GM12878 (cell line): ENCODE measurements around the gene MYO3B.

ENCODE experiments used
- EP300 ChIP-seq, 2 experiments: fragments of 150-350 bp in 1 of 2; IDR thresholded peaks; 2 replicates each; pipeline ENCODE4 v1.6.1; 2011 to 2012; ENCODE audit warnings: low read depth in 2 of 2, low read length in 2 of 2, borderline replicate concordance in 1 of 2, improper control_type of control experiment in 1 of 2, inconsistent platforms in 1 of 2; ENCODE audit not compliant: control insufficient read depth in 1 of 2
- EZH2 ChIP-seq: IDR thresholded peaks from 2 replicates; pipeline ENCODE4 v1.6.1; 2012; ENCODE audit warnings: low read depth, mild to moderate bottlenecking, control low read depth, inconsistent platforms, low read length, borderline replicate concordance; ENCODE audit not compliant: control insufficient read depth
- JUNB ChIP-seq: IDR thresholded peaks from 2 replicates; pipeline ENCODE4 v1.6.1; 2016; ENCODE audit warnings: antibody characterized with exemption, mild to moderate bottlenecking
- MTA3 ChIP-seq: IDR thresholded peaks from 2 replicates; pipeline ENCODE4 v1.6.1; 2012; ENCODE audit warnings: low read length, inconsistent platforms, borderline replicate concordance
- NFXL1 ChIP-seq: fragments of 450-650 bp; IDR thresholded peaks from 2 replicates; pipeline ENCODE4 v1.6.1; 2017; ENCODE audit warnings: antibody characterized with exemption, mild to moderate bottlenecking, borderline replicate concordance
- POLR2A ChIP-seq: IDR thresholded peaks from 2 replicates; pipeline ENCODE4 v1.6.1; 2011; ENCODE audit warnings: low read depth, mild to moderate bottlenecking, low read length
- POLR2AphosphoS5 ChIP-seq: IDR thresholded peaks from 2 replicates; pipeline ENCODE4 v1.6.1; 2011; ENCODE audit warnings: mild to moderate bottlenecking, low read length, inconsistent platforms
- RAD21 ChIP-seq: IDR thresholded peaks from 2 replicates; pipeline ENCODE4 v1.6.1; 2011; ENCODE audit warnings: mild to moderate bottlenecking, low read depth, low read length, moderate library complexity; ENCODE audit not compliant: insufficient read depth
- SIN3A ChIP-seq: IDR thresholded peaks from 2 replicates; pipeline ENCODE4 v1.6.1; 2012; ENCODE audit warnings: low read depth, low read length, improper control_type of control experiment
- SP1 ChIP-seq: IDR thresholded peaks from one replicate; pipeline ENCODE4 v1.6.1; 2011; ENCODE audit warnings: low read depth, low read length
- TAF1 ChIP-seq: IDR thresholded peaks from 2 replicates; pipeline ENCODE4 v1.6.1; 2011; ENCODE audit warnings: mild to moderate bottlenecking, low read depth, low read length, borderline replicate concordance
- TARDBP ChIP-seq: IDR thresholded peaks from 2 replicates; pipeline ENCODE4 v1.6.1; 2016; ENCODE audit warnings: borderline replicate concordance
- TF ChIP-seq, protein P1 (sequence below): fragments of 450-650 bp; formaldehyde crosslinking; IDR thresholded peaks from 2 replicates; pipeline ENCODE4 v1.4.0; 2020; ENCODE audit warnings: mild to moderate bottlenecking, moderate library complexity
- TF ChIP-seq, protein P2 (sequence below), 3 experiments: IDR thresholded peaks in 2 of 3; conservative IDR thresholded peaks in 1 of 3; 2 replicates each; pipeline ENCODE4 v1.5.1; 2011; ENCODE audit warnings: low read depth in 3 of 3, low read length in 3 of 3, mild to moderate bottlenecking in 3 of 3, control low read depth in 2 of 3, moderate library complexity in 2 of 3, inconsistent platforms in 1 of 3, mixed read lengths in 1 of 3; ENCODE audit not compliant: control insufficient read depth in 2 of 3, insufficient read depth in 1 of 3; ENCODE audit errors: extremely low read depth in 1 of 3

DNA sequence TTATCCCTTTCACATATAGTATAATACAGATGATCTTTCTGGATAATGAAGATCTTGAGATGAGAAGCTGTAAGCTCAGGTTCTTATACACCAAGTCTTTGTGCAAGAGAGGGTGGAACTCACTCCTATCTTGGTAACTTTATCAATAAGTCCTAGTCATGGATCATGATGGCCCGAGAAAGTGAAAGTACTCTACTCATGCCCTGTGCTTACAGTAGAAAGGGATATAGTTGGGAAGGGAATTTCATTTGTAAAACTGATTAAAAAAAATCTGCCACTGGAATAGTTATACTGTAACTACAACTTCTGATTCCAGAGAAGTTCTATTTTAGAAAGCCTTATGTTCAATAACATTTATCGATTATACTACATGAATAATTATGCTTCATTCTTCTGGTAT lies 51.8 kb downstream of the MYO3B start:
- TF ChIP-seq TAF1 (no peak), RAD21 (no peak), POLR2A (no peak), EP300 (IDR thresholded peaks at IDR 0.05; ENCODE audit: borderline replicate concordance in 1 of 2, control insufficient read depth in 1 of 2, low read depth in 2 of 2, low read length in 2 of 2) (no peak), POLR2AphosphoS5 (no peak), SP1 (no peak), EZH2 (no peak), TARDBP (no peak), MTA3 (no peak), NFXL1 (no peak), SIN3A (no peak), JUNB (no peak)
- TF ChIP-seq, protein P1, sequence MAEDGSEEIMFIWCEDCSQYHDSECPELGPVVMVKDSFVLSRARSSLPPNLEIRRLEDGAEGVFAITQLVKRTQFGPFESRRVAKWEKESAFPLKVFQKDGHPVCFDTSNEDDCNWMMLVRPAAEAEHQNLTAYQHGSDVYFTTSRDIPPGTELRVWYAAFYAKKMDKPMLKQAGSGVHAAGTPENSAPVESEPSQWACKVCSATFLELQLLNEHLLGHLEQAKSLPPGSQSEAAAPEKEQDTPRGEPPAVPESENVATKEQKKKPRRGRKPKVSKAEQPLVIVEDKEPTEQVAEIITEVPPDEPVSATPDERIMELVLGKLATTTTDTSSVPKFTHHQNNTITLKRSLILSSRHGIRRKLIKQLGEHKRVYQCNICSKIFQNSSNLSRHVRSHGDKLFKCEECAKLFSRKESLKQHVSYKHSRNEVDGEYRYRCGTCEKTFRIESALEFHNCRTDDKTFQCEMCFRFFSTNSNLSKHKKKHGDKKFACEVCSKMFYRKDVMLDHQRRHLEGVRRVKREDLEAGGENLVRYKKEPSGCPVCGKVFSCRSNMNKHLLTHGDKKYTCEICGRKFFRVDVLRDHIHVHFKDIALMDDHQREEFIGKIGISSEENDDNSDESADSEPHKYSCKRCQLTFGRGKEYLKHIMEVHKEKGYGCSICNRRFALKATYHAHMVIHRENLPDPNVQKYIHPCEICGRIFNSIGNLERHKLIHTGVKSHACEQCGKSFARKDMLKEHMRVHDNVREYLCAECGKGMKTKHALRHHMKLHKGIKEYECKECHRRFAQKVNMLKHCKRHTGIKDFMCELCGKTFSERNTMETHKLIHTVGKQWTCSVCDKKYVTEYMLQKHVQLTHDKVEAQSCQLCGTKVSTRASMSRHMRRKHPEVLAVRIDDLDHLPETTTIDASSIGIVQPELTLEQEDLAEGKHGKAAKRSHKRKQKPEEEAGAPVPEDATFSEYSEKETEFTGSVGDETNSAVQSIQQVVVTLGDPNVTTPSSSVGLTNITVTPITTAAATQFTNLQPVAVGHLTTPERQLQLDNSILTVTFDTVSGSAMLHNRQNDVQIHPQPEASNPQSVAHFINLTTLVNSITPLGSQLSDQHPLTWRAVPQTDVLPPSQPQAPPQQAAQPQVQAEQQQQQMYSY, result no peak
- TF ChIP-seq, protein P2, sequence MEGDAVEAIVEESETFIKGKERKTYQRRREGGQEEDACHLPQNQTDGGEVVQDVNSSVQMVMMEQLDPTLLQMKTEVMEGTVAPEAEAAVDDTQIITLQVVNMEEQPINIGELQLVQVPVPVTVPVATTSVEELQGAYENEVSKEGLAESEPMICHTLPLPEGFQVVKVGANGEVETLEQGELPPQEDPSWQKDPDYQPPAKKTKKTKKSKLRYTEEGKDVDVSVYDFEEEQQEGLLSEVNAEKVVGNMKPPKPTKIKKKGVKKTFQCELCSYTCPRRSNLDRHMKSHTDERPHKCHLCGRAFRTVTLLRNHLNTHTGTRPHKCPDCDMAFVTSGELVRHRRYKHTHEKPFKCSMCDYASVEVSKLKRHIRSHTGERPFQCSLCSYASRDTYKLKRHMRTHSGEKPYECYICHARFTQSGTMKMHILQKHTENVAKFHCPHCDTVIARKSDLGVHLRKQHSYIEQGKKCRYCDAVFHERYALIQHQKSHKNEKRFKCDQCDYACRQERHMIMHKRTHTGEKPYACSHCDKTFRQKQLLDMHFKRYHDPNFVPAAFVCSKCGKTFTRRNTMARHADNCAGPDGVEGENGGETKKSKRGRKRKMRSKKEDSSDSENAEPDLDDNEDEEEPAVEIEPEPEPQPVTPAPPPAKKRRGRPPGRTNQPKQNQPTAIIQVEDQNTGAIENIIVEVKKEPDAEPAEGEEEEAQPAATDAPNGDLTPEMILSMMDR (IDR thresholded peaks at IDR 0.05 in 2 of 3, conservative IDR thresholded peaks at IDR 0.05 in 1 of 3; ENCODE audit: control insufficient read depth in 2 of 3, extremely low read depth in 1 of 3, insufficient read depth in 1 of 3, low read depth in 3 of 3, low read length in 3 of 3), result no peak
